H9 (cell line): ENCODE data around the gene PRDX3. TPM values are rescaled to one million over a fixed set of nuclear protein-coding genes. Genes with fewer than 3 reads are reported as not detected.

Experiments
- DNase-seq: peaks from one replicate; pipeline ENCODE4 v3.0.0-alpha.2; 2017
- H2AFZ ChIP-seq: one replicate; pipeline ENCODE4 v1.6.1; 2013; ENCODE audit warnings: mild to moderate bottlenecking, low read length, control low read depth, moderate library complexity
- H2AK5ac ChIP-seq: 2 replicates; pipeline ENCODE4 v1.6.1; 2013; ENCODE audit warnings: low read length, control low read depth, mixed read lengths; ENCODE audit not compliant: insufficient read length
- H2BK120ac ChIP-seq: one replicate; pipeline ENCODE4 v1.6.1; 2013; ENCODE audit warnings: low read depth, mild to moderate bottlenecking, low read length, control low read depth, inconsistent platforms; ENCODE audit not compliant: poor library complexity, severe bottlenecking
- H2BK12ac ChIP-seq: 2 replicates; pipeline ENCODE4 v1.6.1; 2013; ENCODE audit warnings: low read length, control low read depth, mixed read lengths, low read depth; ENCODE audit not compliant: insufficient read length
- H2BK15ac ChIP-seq: 2 replicates; pipeline ENCODE4 v1.6.1; 2013; ENCODE audit warnings: low read depth, low read length, control low read depth
- H2BK20ac ChIP-seq: one replicate; pipeline ENCODE4 v1.6.1; 2013; ENCODE audit warnings: low read depth, mild to moderate bottlenecking, low read length, control low read depth, inconsistent platforms; ENCODE audit not compliant: poor library complexity, severe bottlenecking
- H2BK5ac ChIP-seq: 2 replicates; pipeline ENCODE4 v1.6.1; 2013; ENCODE audit warnings: low read length, control low read depth, mixed read lengths; ENCODE audit not compliant: insufficient read length
- H3K14ac ChIP-seq: 2 replicates; pipeline ENCODE4 v1.6.1; 2013; ENCODE audit warnings: low read length, control low read depth; ENCODE audit not compliant: insufficient read depth
- H3K18ac ChIP-seq: 2 replicates; pipeline ENCODE4 v1.6.1; 2013; ENCODE audit warnings: low read depth, mild to moderate bottlenecking, mixed read lengths, low read length, control low read depth; ENCODE audit not compliant: insufficient read length
- H3K23ac ChIP-seq: 2 replicates; pipeline ENCODE4 v1.6.1; 2013; ENCODE audit warnings: low read length, control low read depth, mixed read lengths, low read depth; ENCODE audit not compliant: insufficient read length
- H3K23me2 ChIP-seq: 2 replicates; pipeline ENCODE4 v1.6.1; 2013; ENCODE audit warnings: low read depth, mild to moderate bottlenecking, mixed read lengths, low read length, control low read depth; ENCODE audit not compliant: insufficient read length, poor library complexity, severe bottlenecking
- H3K27ac ChIP-seq: 2 replicates; pipeline ENCODE4 v1.5.1; 2013; ENCODE audit warnings: low read length, control low read depth, mixed read lengths, low read depth; ENCODE audit not compliant: insufficient read length
- H3K27me3 ChIP-seq: 2 replicates; pipeline ENCODE4 v1.6.1; 2013; ENCODE audit warnings: low read length, control low read depth, inconsistent platforms; ENCODE audit not compliant: insufficient read depth
- H3K4ac ChIP-seq: 2 replicates; pipeline ENCODE4 v1.6.1; 2013; ENCODE audit warnings: low read depth, mild to moderate bottlenecking, control low read depth, inconsistent platforms, low read length, moderate library complexity
- H3K4me1 ChIP-seq: 2 replicates; pipeline ENCODE4 v1.6.1; 2013; ENCODE audit warnings: low read length, control low read depth, inconsistent platforms; ENCODE audit not compliant: insufficient read depth
- H3K4me2 ChIP-seq: 2 replicates; pipeline ENCODE4 v1.6.1; 2013; ENCODE audit warnings: low read length, control low read depth, mixed read lengths; ENCODE audit not compliant: insufficient read length, insufficient read depth
- H3K56ac ChIP-seq: 2 replicates; pipeline ENCODE4 v1.6.1; 2013; ENCODE audit warnings: low read depth, mild to moderate bottlenecking, mixed read lengths, low read length, control low read depth; ENCODE audit not compliant: insufficient read length
- H3K79me1 ChIP-seq: 2 replicates; pipeline ENCODE4 v1.6.1; 2013; ENCODE audit warnings: low read depth, mild to moderate bottlenecking, moderate library complexity, low read length, control low read depth, inconsistent platforms; ENCODE audit not compliant: insufficient read depth, poor library complexity, severe bottlenecking
- H3K79me2 ChIP-seq: 2 replicates; pipeline ENCODE4 v1.6.1; 2013; ENCODE audit warnings: low read length, control low read depth, inconsistent platforms; ENCODE audit not compliant: insufficient read depth
- H3K9ac ChIP-seq: 2 replicates; pipeline ENCODE4 v1.6.1; 2013; ENCODE audit warnings: low read length, control low read depth, mixed read lengths; ENCODE audit not compliant: insufficient read length; ENCODE audit errors: extremely low read depth
- H3K9me3 ChIP-seq: one replicate; pipeline ENCODE4 v1.6.1; 2013; ENCODE audit warnings: low read depth, low read length, inconsistent platforms; ENCODE audit not compliant: control insufficient read depth
- H3T11ph ChIP-seq: one replicate; pipeline ENCODE4 v1.6.1; 2013; ENCODE audit warnings: mild to moderate bottlenecking, low read length, control low read depth, inconsistent platforms
- H4K20me1 ChIP-seq: one replicate; pipeline ENCODE4 v1.6.1; 2013; ENCODE audit not compliant: control insufficient read depth, insufficient read length, insufficient read depth
- H4K5ac ChIP-seq: 2 replicates; pipeline ENCODE4 v1.6.1; 2013; ENCODE audit warnings: low read depth, mild to moderate bottlenecking, mixed read lengths, low read length, control low read depth; ENCODE audit not compliant: insufficient read length
- H4K8ac ChIP-seq: replicated peaks from 2 replicates; pipeline ENCODE4 v1.6.1; 2013; ENCODE audit warnings: low read length, control low read depth, mixed read lengths, low read depth; ENCODE audit not compliant: insufficient read length
- H4K91ac ChIP-seq: 2 replicates; pipeline ENCODE4 v1.6.1; 2013; ENCODE audit warnings: low read depth, mild to moderate bottlenecking, moderate library complexity, mixed read lengths, low read length, control low read depth; ENCODE audit not compliant: insufficient read length
- H3K27ac Mint-ChIP-seq, 3 experiments: 2 replicates in 2 of 3; 3 replicates in 1 of 3; pipeline ENCODE4 v1.8.0; 2020 to 2021; ENCODE audit warnings: mixed read lengths in 3 of 3, mild to moderate bottlenecking in 1 of 3, moderate library complexity in 1 of 3
- H3K27me3 Mint-ChIP-seq: 2 replicates; pipeline ENCODE4 v1.8.0; 2021; ENCODE audit warnings: low read depth, mild to moderate bottlenecking, moderate library complexity, mixed read lengths
- H3K36me3 Mint-ChIP-seq, 3 experiments: 2 replicates in 2 of 3; 3 replicates in 1 of 3; pipeline ENCODE4 v1.8.0; 2020 to 2021; ENCODE audit warnings: low read depth in 3 of 3, mixed read lengths in 3 of 3; ENCODE audit not compliant: insufficient read depth in 1 of 3
- H3K4me1 Mint-ChIP-seq, 2 experiments: 2 replicates each; pipeline ENCODE4 v1.8.0; 2020; ENCODE audit warnings: mixed read lengths in 2 of 2
- H3K4me3 Mint-ChIP-seq, 2 experiments: 2 replicates in 1 of 2; 3 replicates in 1 of 2; pipeline ENCODE4 v1.8.0; 2020 to 2021; ENCODE audit warnings: mild to moderate bottlenecking in 2 of 2, mixed read lengths in 2 of 2, moderate library complexity in 1 of 2
- H3K9me3 Mint-ChIP-seq, 2 experiments: 2 replicates in 1 of 2; 3 replicates in 1 of 2; pipeline ENCODE4 v1.8.0; 2020; ENCODE audit warnings: mild to moderate bottlenecking in 2 of 2, mixed read lengths in 2 of 2, moderate library complexity in 1 of 2
- WGBS: extraction: QIAGEN DNeasy Blood & Tissue Kit; methylation state at CpG from one replicate; pipeline ENCODE4 v1.1.7; 2013; ENCODE audit warnings: missing lambda C conversion rate, low lambda C conversion rate, mixed read lengths; ENCODE audit not compliant: insufficient read length; ENCODE audit errors: extremely low coverage; 5-methylcytosine and 5-hydroxymethylcytosine counted together
- total RNA-seq: library from RNA; stranded (reverse); gene quantifications from 2 replicates; pipeline ENCODE4 v1.2.1, GENCODE V29; 2021
- TF ChIP-seq, protein P1 (sequence below): fragments of 200-600 bp; sonication (generic); conservative IDR thresholded peaks from 3 replicates; pipeline ENCODE4 v1.8.0; 2021; ENCODE audit warnings: antibody characterized with exemption, mild to moderate bottlenecking

PRDX3 gene
- total RNA-seq, 1 experiment from 2014 or later = 181 TPM

GRCh38 chr10:119139464-119140067 is 39.0 kb downstream of the PRDX3 start:
- Mint-ChIP-seq H3K4me1 (no peaks in the 10 kb centered on the region), H3K4me3 (peak overlapping the region in 1 of 2 experiments; percentile 3; a peak in 1 of 5 replicates), H3K27ac (peak overlapping the region in 2 of 3 experiments; percentile 37 to 48; a peak in 2 of 7 replicates), H3K36me3 (peaks cover 2 to 24% (median 13%) of the 10 kb centered on the region in 3 experiments; a peak in 6 of 7 replicates), H3K9me3 (no peaks in the 10 kb centered on the region; a peak in 1 of 5 replicates), H3K27me3 (no peaks in the 10 kb centered on the region; the same call in 1 of the 2 replicates)
- no peak overlapping the region for H3T11ph ChIP-seq
- no peaks in the 10 kb centered on the region for H3K79me1 ChIP-seq
- no peaks in the 10 kb centered on the region for H3K9me3 ChIP-seq
- H2BK12ac ChIP-seq = no peak overlapping the region
- no peak overlapping the region for H3K4me2 ChIP-seq
- H3K79me2 ChIP-seq = no peaks in the 10 kb centered on the region
- no peak overlapping the region for H3K9ac ChIP-seq
- no peak overlapping the region for H2BK15ac ChIP-seq
- no peak overlapping the region for H2AK5ac ChIP-seq
- H4K20me1 ChIP-seq = no peaks in the 10 kb centered on the region
- H2BK120ac ChIP-seq = no peak overlapping the region
- no peaks in the 10 kb centered on the region for H3K23me2 ChIP-seq
- no peak overlapping the region for H2BK20ac ChIP-seq
- TF ChIP-seq, protein P1, sequence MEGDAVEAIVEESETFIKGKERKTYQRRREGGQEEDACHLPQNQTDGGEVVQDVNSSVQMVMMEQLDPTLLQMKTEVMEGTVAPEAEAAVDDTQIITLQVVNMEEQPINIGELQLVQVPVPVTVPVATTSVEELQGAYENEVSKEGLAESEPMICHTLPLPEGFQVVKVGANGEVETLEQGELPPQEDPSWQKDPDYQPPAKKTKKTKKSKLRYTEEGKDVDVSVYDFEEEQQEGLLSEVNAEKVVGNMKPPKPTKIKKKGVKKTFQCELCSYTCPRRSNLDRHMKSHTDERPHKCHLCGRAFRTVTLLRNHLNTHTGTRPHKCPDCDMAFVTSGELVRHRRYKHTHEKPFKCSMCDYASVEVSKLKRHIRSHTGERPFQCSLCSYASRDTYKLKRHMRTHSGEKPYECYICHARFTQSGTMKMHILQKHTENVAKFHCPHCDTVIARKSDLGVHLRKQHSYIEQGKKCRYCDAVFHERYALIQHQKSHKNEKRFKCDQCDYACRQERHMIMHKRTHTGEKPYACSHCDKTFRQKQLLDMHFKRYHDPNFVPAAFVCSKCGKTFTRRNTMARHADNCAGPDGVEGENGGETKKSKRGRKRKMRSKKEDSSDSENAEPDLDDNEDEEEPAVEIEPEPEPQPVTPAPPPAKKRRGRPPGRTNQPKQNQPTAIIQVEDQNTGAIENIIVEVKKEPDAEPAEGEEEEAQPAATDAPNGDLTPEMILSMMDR = peak; percentile 71
- no peak overlapping the region for H3K23ac ChIP-seq
- H2AFZ ChIP-seq = no peak overlapping the region
- no peak overlapping the region for H3K4ac ChIP-seq
- no peaks in the 10 kb centered on the region for H3K27me3 ChIP-seq
- H3K14ac ChIP-seq = no peak overlapping the region
- H3K27ac ChIP-seq = no peak overlapping the region
- no peak overlapping the region for H4K5ac ChIP-seq
- no CpG with 5 or more reads among the region's 13 CpGs for WGBS
- H3K18ac ChIP-seq = no peak overlapping the region
- no peaks in the 10 kb centered on the region for H3K4me1 ChIP-seq
- H4K8ac ChIP-seq = no peak overlapping the region
- H4K91ac ChIP-seq = no peak overlapping the region
- H3K56ac ChIP-seq = no peak overlapping the region
- peak; percentile 59 for DNase-seq
- H2BK5ac ChIP-seq = no peak overlapping the region
